Fibroblast of villous mesenchyme (primary cell): ENCODE results near the gene TMEM158. TPM values are rescaled to one million over a fixed set of nuclear protein-coding genes. Genes with fewer than 3 reads are reported as not detected.
A peak's percentile ranks its signal among the peaks of the same experiment; 100 is the strongest.

Experiments
- DNase-seq: peaks from one replicate; pipeline ENCODE4 v3.0.0-alpha.2; 2010; ENCODE audit warnings: low read depth
- H3K4me3 ChIP-seq: 2 replicates; pipeline ENCODE4 v1.5.1; 2011; ENCODE audit warnings: low read depth, mild to moderate bottlenecking, low read length
- CTCF ChIP-seq: IDR thresholded peaks from 2 replicates; pipeline ENCODE4 v1.5.1; 2012; ENCODE audit warnings: low read depth, mild to moderate bottlenecking, low read length; ENCODE audit not compliant: insufficient read depth
- total RNA-seq: library from RNA; depleted of rRNA; stranded (reverse); fragments of >200 nt; gene quantifications from 2 replicates; pipeline ENCODE4 v1.2.3, GENCODE V29; 2012

The TMEM158 gene
- total RNA-seq, 1 donor = 22.9 TPM

- no peak for TF ChIP-seq CTCF
- DNase-seq = no peak
- no peak overlapping the region for H3K4me3 ChIP-seq
Measured at GRCh38 chr3:45234250-45234649, 8.2 kb upstream of the TMEM158 start.

DNA sequence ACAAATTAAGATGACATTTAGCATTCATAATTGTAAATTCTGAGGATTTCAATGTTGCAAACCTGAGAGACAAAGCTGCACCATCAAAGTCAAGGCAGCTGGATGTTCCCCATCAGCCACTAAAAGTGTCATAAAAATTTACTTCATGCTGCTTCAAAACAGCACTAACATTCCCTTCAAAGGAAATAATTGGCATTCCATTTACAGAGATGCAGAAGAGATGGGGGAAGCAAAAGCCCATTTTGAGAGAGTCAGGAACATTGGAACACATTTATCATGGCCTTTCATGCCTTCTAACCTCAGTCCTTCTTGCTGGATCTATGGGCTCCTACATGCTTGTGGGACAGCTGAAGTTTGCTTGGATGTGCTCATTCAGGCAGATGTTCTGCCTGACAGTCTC is 6.4 kb upstream of the TMEM158 start:
- peak; percentile 37 for DNase-seq
- TF ChIP-seq CTCF = no peak
- no peak overlapping the region for H3K4me3 ChIP-seq

DNA sequence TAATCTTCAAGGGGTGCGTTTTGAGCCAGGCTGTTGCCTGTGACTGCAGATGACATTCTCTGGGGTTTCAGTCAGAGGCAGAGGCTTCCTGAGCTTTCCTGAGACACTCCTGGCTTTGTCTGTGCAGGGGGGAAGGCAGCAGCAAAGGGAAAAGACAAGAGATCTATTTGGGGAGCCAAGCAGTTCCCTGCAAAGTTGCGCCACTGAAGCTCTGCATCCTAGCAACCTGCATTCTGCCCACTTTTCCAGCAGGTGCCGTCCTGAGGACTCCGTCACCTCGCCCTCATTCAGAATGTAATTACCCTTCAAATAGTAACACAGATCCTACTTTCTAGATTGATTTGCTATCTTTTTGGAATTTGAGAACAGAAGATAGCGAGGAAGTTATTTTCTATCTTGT is 1.9 kb upstream of the TMEM158 start:
- no peak overlapping the region for H3K4me3 ChIP-seq
- no peak for DNase-seq
- no peak for TF ChIP-seq CTCF

DNA sequence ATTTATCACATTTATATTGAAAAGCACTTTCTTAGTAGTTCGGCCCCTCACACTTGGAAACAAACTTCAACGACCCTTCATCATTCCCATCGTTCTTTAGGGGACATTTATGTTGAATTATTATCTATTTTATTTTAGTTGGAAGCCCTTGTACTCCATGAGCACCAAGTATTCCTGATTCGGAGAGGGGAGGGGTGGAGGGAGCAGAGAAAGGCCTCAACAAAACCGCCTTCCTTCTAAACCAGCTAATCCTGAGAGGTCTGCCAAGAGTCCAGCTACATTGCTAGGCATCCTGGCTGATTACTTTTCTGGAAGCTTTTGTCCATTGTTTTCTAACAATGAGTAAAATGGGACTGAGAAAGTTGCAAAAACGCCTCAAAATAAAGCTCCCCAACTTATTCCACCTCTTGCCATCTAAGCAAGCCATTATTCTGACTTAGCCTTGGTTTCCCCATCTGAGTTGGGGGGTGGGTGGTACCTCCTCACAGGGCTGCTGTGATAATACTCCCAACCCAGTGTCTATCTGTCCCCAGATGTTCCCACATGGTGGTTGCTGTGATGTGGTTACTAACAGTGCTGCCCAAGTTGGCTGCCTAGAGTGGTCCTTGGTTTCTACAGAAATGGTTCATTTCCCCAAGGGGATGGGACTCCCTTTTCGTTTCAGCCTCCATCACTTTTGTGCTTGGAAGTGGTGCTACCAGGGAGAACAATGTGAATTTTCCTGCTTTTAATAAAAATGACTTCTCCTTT is 1.2 kb upstream of the TMEM158 start:
- no peak overlapping the region for H3K4me3 ChIP-seq
- no peak for DNase-seq
- no peak for TF ChIP-seq CTCF

- H3K4me3 ChIP-seq = peak overlapping the region; percentile 81
- DNase-seq = no peak
- no peak for TF ChIP-seq CTCF
Measured at GRCh38 chr3:45225465-45226205, 452 bp downstream of the TMEM158 start.

- peak; percentile 77 for DNase-seq
- TF ChIP-seq CTCF = peak; percentile 43
- H3K4me3 ChIP-seq = peak overlapping the region; percentile 81
Measured at GRCh38 chr3:45224824-45225464, 1.1 kb downstream of the TMEM158 start.
